Osteoblast (primary cell): ENCODE results near the gene MEX3C. TPM values are rescaled to one million over a fixed set of nuclear protein-coding genes. Genes with fewer than 3 reads are reported as not detected.

Source experiments
- DNase-seq: peaks from one replicate; pipeline ENCODE4 v3.0.0; 2011; ENCODE audit warnings: low spot score, mixed read lengths; ENCODE audit not compliant: insufficient read length; ENCODE audit errors: missing footprints
- H2AFZ ChIP-seq: 2 replicates; pipeline ENCODE4 v1.6.0; 2011; ENCODE audit warnings: mild to moderate bottlenecking, low read length
- H3K27ac ChIP-seq: 2 replicates; pipeline ENCODE4 v1.5.1; 2011; ENCODE audit warnings: mild to moderate bottlenecking, low read depth, low read length, moderate library complexity
- H3K27me3 ChIP-seq: 2 replicates; pipeline ENCODE4 v1.6.0; 2012; ENCODE audit warnings: mild to moderate bottlenecking, control low read depth, inconsistent platforms, low read length, moderate library complexity; ENCODE audit not compliant: insufficient read depth
- H3K36me3 ChIP-seq: 2 replicates; pipeline ENCODE4 v1.5.1; 2011; ENCODE audit warnings: mild to moderate bottlenecking, low read length, control low read depth, moderate library complexity; ENCODE audit not compliant: insufficient read depth
- H3K4me1 ChIP-seq: 2 replicates; pipeline ENCODE4 v1.5.1; 2011; ENCODE audit warnings: mild to moderate bottlenecking, low read length, control low read depth, moderate library complexity; ENCODE audit not compliant: insufficient read depth
- H3K4me2 ChIP-seq: 2 replicates; pipeline ENCODE4 v1.6.0; 2011; ENCODE audit warnings: mild to moderate bottlenecking, low read length; ENCODE audit not compliant: insufficient read depth
- H3K4me3 ChIP-seq: fragments of 200-600 bp; sonication (generic); 3 replicates; pipeline ENCODE4 v1.5.1; 2012; ENCODE audit warnings: mild to moderate bottlenecking, low read length, inconsistent platforms; ENCODE audit not compliant: insufficient read depth
- H3K79me2 ChIP-seq: 2 replicates; pipeline ENCODE4 v1.6.0; 2012; ENCODE audit warnings: mild to moderate bottlenecking, low read length, control low read depth, inconsistent platforms; ENCODE audit not compliant: insufficient read depth
- H3K9me3 ChIP-seq: 2 replicates; pipeline ENCODE4 v1.5.1; 2011; ENCODE audit warnings: low read depth, low read length, control low read depth
- H4K20me1 ChIP-seq: 2 replicates; pipeline ENCODE4 v1.6.0; 2012; ENCODE audit warnings: mild to moderate bottlenecking, low read length, control low read depth; ENCODE audit not compliant: insufficient read depth
- total RNA-seq: library from RNA; depleted of rRNA; stranded (reverse); fragments of >200 nt; gene quantifications from 2 replicates; pipeline ENCODE4 v1.2.3, GENCODE V29; 2012
- TF ChIP-seq, protein P1 (sequence below): IDR thresholded peaks from 2 replicates; pipeline ENCODE4 v1.5.1; 2011; ENCODE audit warnings: mild to moderate bottlenecking, low read depth, low read length, moderate library complexity; ENCODE audit errors: extremely low read depth

The MEX3C gene
- total RNA-seq, 1 donor, result 41.6 TPM

DNA sequence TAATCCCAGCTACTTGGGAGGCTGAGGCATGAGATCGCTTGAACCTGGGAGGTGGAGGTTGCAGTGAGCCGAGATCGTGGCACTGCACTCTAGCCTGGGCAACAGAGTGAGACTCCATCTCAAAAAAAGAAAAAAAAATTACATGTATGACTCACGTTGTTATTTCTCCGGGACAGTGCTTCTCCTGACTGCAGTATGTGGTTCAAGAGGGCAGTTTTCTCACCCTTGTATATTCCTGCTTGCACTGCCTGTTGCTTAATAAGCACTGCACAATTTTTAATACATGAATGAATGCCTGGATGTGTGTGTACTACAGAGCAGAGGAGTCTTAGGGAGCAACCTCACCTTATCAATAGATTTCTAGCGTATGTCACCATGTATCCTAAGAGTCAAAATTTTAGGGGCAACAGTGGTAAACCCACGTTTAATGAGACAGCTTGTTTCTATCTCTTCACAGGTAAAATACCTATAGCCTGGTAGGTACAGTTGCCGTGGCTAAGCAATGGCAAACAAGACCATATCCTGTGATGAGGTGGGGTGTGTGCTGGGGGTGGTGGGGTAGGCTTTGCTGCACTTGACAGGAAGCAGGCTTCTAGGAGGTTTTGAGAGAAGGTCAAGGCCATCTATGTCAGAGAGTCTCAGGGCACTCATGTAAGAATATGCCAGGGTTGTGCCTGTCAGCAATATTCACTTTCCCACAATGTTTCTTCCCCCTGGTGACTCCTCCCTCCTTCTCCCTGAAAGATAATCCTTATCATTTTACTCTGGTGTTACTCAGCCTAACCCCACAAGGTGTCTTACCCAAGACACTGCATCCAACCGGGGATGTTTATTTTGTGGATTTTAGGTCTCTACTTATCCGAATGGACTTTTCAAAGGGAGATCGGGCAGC is 36.9 kb upstream of the MEX3C start:
- Histone ChIP-seq H3K36me3 (no peaks in the 10 kb centered on the region), H3K27me3 (no peaks in the 10 kb centered on the region), H3K4me2 (peak overlapping the region; percentile 9), H4K20me1 (no peaks in the 10 kb centered on the region), H2AFZ (no peak overlapping the region), H3K4me3 (no peak overlapping the region), H3K4me1 (peaks cover 13% of the 10 kb centered on the region), H3K27ac (no peak overlapping the region), H3K9me3 (no peaks in the 10 kb centered on the region), H3K79me2 (no peaks in the 10 kb centered on the region)
- TF ChIP-seq, protein P1, sequence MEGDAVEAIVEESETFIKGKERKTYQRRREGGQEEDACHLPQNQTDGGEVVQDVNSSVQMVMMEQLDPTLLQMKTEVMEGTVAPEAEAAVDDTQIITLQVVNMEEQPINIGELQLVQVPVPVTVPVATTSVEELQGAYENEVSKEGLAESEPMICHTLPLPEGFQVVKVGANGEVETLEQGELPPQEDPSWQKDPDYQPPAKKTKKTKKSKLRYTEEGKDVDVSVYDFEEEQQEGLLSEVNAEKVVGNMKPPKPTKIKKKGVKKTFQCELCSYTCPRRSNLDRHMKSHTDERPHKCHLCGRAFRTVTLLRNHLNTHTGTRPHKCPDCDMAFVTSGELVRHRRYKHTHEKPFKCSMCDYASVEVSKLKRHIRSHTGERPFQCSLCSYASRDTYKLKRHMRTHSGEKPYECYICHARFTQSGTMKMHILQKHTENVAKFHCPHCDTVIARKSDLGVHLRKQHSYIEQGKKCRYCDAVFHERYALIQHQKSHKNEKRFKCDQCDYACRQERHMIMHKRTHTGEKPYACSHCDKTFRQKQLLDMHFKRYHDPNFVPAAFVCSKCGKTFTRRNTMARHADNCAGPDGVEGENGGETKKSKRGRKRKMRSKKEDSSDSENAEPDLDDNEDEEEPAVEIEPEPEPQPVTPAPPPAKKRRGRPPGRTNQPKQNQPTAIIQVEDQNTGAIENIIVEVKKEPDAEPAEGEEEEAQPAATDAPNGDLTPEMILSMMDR, result no peak
- DNase-seq, result no peak

DNA sequence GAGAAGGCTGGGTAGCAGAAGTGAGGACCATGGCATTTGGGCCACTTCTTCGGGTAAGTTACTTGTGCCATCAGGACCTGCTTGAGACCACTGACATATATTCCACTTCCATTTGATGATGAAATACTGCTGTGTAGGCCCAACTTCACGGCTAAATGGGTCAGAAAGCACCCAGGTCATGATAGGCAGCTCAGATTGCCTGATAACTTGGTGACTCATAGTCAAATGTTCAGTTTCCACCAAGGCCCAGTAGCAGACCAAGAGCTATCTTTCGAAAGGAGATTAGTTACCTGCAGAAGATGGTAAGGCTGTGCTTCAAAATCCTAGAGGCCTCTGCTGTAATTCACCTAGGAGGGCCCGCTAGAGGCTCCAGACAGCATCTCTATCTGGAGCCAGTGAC is 31.8 kb upstream of the MEX3C start:
- TF ChIP-seq, protein P1, result no peak
- no peak for DNase-seq

DNA sequence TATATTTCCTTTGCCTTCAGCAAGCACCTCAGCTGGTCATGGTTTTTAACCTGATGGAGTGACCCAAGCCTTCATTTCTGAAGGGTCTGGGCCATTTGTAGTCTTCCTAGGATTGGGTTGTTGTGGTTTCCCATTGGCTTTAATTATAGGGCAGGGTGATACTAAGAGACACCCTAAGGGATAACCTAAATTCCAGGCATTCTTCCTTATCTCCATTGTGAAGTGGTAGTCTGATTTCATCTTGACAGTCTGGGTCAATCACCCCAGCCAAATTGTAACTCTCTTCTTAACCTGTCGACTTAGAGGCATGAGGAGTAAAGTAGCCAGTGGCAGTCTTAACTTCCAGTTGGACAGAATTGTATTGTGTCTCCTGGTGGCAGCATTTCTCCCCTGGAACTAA is 30.2 kb upstream of the MEX3C start:
- no peak for DNase-seq

More for the DNA sequence above, 31.8 kb upstream of the MEX3C start:
- no peak overlapping the region for H3K4me2 ChIP-seq
- no peak overlapping the region for H3K4me3 ChIP-seq
- no peaks in the 10 kb centered on the region for H3K36me3 ChIP-seq
- H3K9me3 ChIP-seq, result no peaks in the 10 kb centered on the region
- no peaks in the 10 kb centered on the region for H4K20me1 ChIP-seq
- H3K4me1 ChIP-seq, result peaks cover under 1% of the 10 kb centered on the region
- H3K27me3 ChIP-seq, result no peaks in the 10 kb centered on the region
- no peak overlapping the region for H3K27ac ChIP-seq
- H2AFZ ChIP-seq, result no peak overlapping the region
- H3K79me2 ChIP-seq, result no peaks in the 10 kb centered on the region

More for the DNA sequence above, 30.2 kb upstream of the MEX3C start:
- no peak overlapping the region for H3K27ac ChIP-seq
- H3K4me2 ChIP-seq, result no peak overlapping the region
- no peak overlapping the region for H3K4me3 ChIP-seq
- H3K36me3 ChIP-seq, result no peaks in the 10 kb centered on the region
- H3K27me3 ChIP-seq, result no peaks in the 10 kb centered on the region
- no peaks in the 10 kb centered on the region for H3K9me3 ChIP-seq
- no peak overlapping the region for H2AFZ ChIP-seq
- no peaks in the 10 kb centered on the region for H3K4me1 ChIP-seq
- H4K20me1 ChIP-seq, result no peaks in the 10 kb centered on the region
- TF ChIP-seq, protein P1, result no peak
- no peaks in the 10 kb centered on the region for H3K79me2 ChIP-seq
